BLaER1 (cell line): ENCODE measurements around the gene POLR3A.

ENCODE experiments used
- H3K27ac ChIP-seq: shearing (Covaris generic); formaldehyde crosslinking; 2 replicates; pipeline ENCODE4 v1.8.1; 2022
- H3K27me3 ChIP-seq: shearing (Covaris generic); formaldehyde crosslinking; 2 replicates; pipeline ENCODE4 v1.8.1; 2022
- H3K36me3 ChIP-seq: shearing (Covaris generic); formaldehyde crosslinking; 2 replicates; pipeline ENCODE4 v1.8.1; 2022
- H3K4me1 ChIP-seq: shearing (Covaris generic); formaldehyde crosslinking; 2 replicates; pipeline ENCODE4 v1.8.1; 2022
- H3K4me2 ChIP-seq: shearing (Covaris generic); formaldehyde crosslinking; 2 replicates; pipeline ENCODE4 v1.8.1; 2022
- H3K4me3 ChIP-seq: shearing (Covaris generic); formaldehyde crosslinking; 2 replicates; pipeline ENCODE4 v1.8.1; 2022
- H3K9ac ChIP-seq: shearing (Covaris generic); formaldehyde crosslinking; 2 replicates; pipeline ENCODE4 v1.8.1; 2022
- H3K9me3 ChIP-seq: shearing (Covaris generic); formaldehyde crosslinking; 2 replicates; pipeline ENCODE4 v1.8.1; 2022
- H4K20me1 ChIP-seq: shearing (Covaris generic); formaldehyde crosslinking; 2 replicates; pipeline ENCODE4 v1.8.1; 2022
- Cebpa-rat ChIP-seq: shearing (Covaris generic); IDR thresholded peaks from 2 replicates; pipeline ENCODE4 v1.8.1; 2022

POLR3A gene

GRCh38 chr10:77939561-77940001 lies 89.7 kb downstream of the POLR3A start:
- no peaks in the 10 kb centered on the region for H3K36me3 ChIP-seq
- H4K20me1 ChIP-seq = no peaks in the 10 kb centered on the region
- no peak overlapping the region for H3K9ac ChIP-seq
- no peak overlapping the region for H3K4me2 ChIP-seq
- H3K9me3 ChIP-seq = no peaks in the 10 kb centered on the region
- no peak overlapping the region for H3K27ac ChIP-seq
- H3K4me1 ChIP-seq = no peaks in the 10 kb centered on the region
- TF ChIP-seq Cebpa-rat = no peak
- H3K4me3 ChIP-seq = no peak overlapping the region
- no peaks in the 10 kb centered on the region for H3K27me3 ChIP-seq

- no peaks in the 10 kb centered on the region for H3K9me3 ChIP-seq
- H4K20me1 ChIP-seq = no peaks in the 10 kb centered on the region
- H3K9ac ChIP-seq = no peak overlapping the region
- H3K4me3 ChIP-seq = no peak overlapping the region
- no peaks in the 10 kb centered on the region for H3K27me3 ChIP-seq
- no peaks in the 10 kb centered on the region for H3K4me1 ChIP-seq
- no peak overlapping the region for H3K27ac ChIP-seq
- H3K36me3 ChIP-seq = no peaks in the 10 kb centered on the region
- no peak for TF ChIP-seq Cebpa-rat
- H3K4me2 ChIP-seq = no peak overlapping the region
Measured at GRCh38 chr10:77936697-77937567, 92.4 kb downstream of the POLR3A start.

GRCh38 chr10:77932016-77932715 lies 97.1 kb downstream of the POLR3A start:
- no peak overlapping the region for H3K4me3 ChIP-seq
- no peaks in the 10 kb centered on the region for H3K36me3 ChIP-seq
- H3K27me3 ChIP-seq = peaks cover 21% of the 10 kb centered on the region
- H3K27ac ChIP-seq = no peak overlapping the region
- H3K9me3 ChIP-seq = no peaks in the 10 kb centered on the region
- H3K9ac ChIP-seq = no peak overlapping the region
- peaks cover 6% of the 10 kb centered on the region for H3K4me1 ChIP-seq
- TF ChIP-seq Cebpa-rat = no peak
- H3K4me2 ChIP-seq = no peak overlapping the region
- H4K20me1 ChIP-seq = no peaks in the 10 kb centered on the region

- Histone ChIP-seq H3K9me3 (no peaks in the 10 kb centered on the region), H3K4me1 (peaks cover 26% of the 10 kb centered on the region), H3K4me2 (peak overlapping the region; percentile 98), H3K36me3 (no peaks in the 10 kb centered on the region), H3K4me3 (peak overlapping the region; percentile 84), H3K27ac (no peak overlapping the region), H3K27me3 (peaks cover 47% of the 10 kb centered on the region), H4K20me1 (peaks cover 22% of the 10 kb centered on the region), H3K9ac (no peak overlapping the region)
- TF ChIP-seq Cebpa-rat = no peak
Measured at GRCh38 chr10:77927402-77928246, 101.7 kb downstream of the POLR3A start.

- Histone ChIP-seq H4K20me1 (peaks cover 31% of the 10 kb centered on the region), H3K36me3 (no peaks in the 10 kb centered on the region), H3K4me2 (peak within 1 kb of the TSS; percentile 98), H3K9me3 (no peaks in the 10 kb centered on the region), H3K4me3 (peak within 1 kb of the TSS; percentile 84), H3K9ac (peak within 1 kb of the TSS; percentile 80), H3K27ac (peak within 1 kb of the TSS; percentile 77), H3K27me3 (peaks cover 47% of the 10 kb centered on the region), H3K4me1 (peaks cover 26% of the 10 kb centered on the region)
- no peak for TF ChIP-seq Cebpa-rat
Measured at GRCh38 chr10:77926566-77927401, 102.5 kb downstream of the POLR3A start, which contains the start of gene DLG5. DLG5 (minus strand) TSS chr10:77926755; CDS start chr10:77926520, 235 bp downstream.

GRCh38 chr10:77925795-77926565 lies 103.3 kb downstream of the POLR3A start:
- Histone ChIP-seq H3K9ac (peak overlapping the region; percentile 80), H3K27ac (peak overlapping the region; percentile 77), H3K4me1 (peaks cover 31% of the 10 kb centered on the region), H3K9me3 (no peaks in the 10 kb centered on the region), H3K4me2 (peak overlapping the region; percentile 98), H3K27me3 (peaks cover 47% of the 10 kb centered on the region), H3K36me3 (no peaks in the 10 kb centered on the region), H3K4me3 (peak overlapping the region; percentile 84), H4K20me1 (peaks cover 39% of the 10 kb centered on the region)
- no peak for TF ChIP-seq Cebpa-rat

- Histone ChIP-seq H3K27me3 (peaks cover 47% of the 10 kb centered on the region), H3K9ac (peak overlapping the region; percentile 80), H4K20me1 (peaks cover 44% of the 10 kb centered on the region), H3K27ac (peak overlapping the region; percentile 77; the same call in 1 of the 2 replicates), H3K4me3 (peak overlapping the region; percentile 84), H3K36me3 (no peaks in the 10 kb centered on the region), H3K4me2 (peak overlapping the region; percentile 98), H3K9me3 (no peaks in the 10 kb centered on the region), H3K4me1 (peaks cover 33% of the 10 kb centered on the region)
- no peak for TF ChIP-seq Cebpa-rat
Measured at GRCh38 chr10:77925410-77925794, 103.9 kb downstream of the POLR3A start.

GRCh38 chr10:77922566-77923179 lies 106.6 kb downstream of the POLR3A start:
- H3K27ac ChIP-seq = no peak overlapping the region
- no peak overlapping the region for H3K4me2 ChIP-seq
- H4K20me1 ChIP-seq = peaks cover 54% of the 10 kb centered on the region

More at GRCh38 chr10:77922566-77923179, 106.6 kb downstream of the POLR3A start:
- H3K4me3 ChIP-seq = no peak overlapping the region
- H3K36me3 ChIP-seq = no peaks in the 10 kb centered on the region
- peaks cover 31% of the 10 kb centered on the region; the same call in 1 of the 2 replicates for H3K27me3 ChIP-seq
- no peaks in the 10 kb centered on the region for H3K9me3 ChIP-seq
- peaks cover 32% of the 10 kb centered on the region for H3K4me1 ChIP-seq
- no peak overlapping the region for H3K9ac ChIP-seq
- TF ChIP-seq Cebpa-rat = no peak
